H1 (cell line): ENCODE results near the gene NME1. TPM values are rescaled to one million over a fixed set of nuclear protein-coding genes. Genes with fewer than 3 reads are reported as not detected.

Experiments used
- ATF2 ChIP-seq: IDR thresholded peaks from 2 replicates; pipeline ENCODE4 v1.6.1; 2012; ENCODE audit warnings: low read length, inconsistent platforms
- CEBPB ChIP-seq: IDR thresholded peaks from 2 replicates; pipeline ENCODE4 v1.6.1; 2012; ENCODE audit warnings: low read depth, low read length
- PHF8 ChIP-seq: fragments of 200-600 bp; sonication (generic); conservative IDR thresholded peaks from 2 replicates; pipeline ENCODE4 v1.7.1; 2012; ENCODE audit warnings: low read depth, mild to moderate bottlenecking, inconsistent platforms, low read length, moderate library complexity
- RAD21 ChIP-seq, 2 experiments: IDR thresholded peaks in 1 of 2; conservative IDR thresholded peaks in 1 of 2; 2 replicates each; pipeline ENCODE4 v1.6.1; 2011; ENCODE audit warnings: low read depth in 2 of 2, low read length in 2 of 2, improper control_type of control experiment in 1 of 2, inconsistent platforms in 1 of 2, mild to moderate bottlenecking in 1 of 2, moderate library complexity in 1 of 2
- SUZ12 ChIP-seq: fragments of 200-600 bp; sonication (generic); IDR thresholded peaks from 2 replicates; pipeline ENCODE4 v1.6.1; 2012; ENCODE audit warnings: mild to moderate bottlenecking, inconsistent platforms, low read length, moderate library complexity, mixed read lengths
- YY1 ChIP-seq: IDR thresholded peaks from 2 replicates; pipeline ENCODE4 v1.6.1; 2011; ENCODE audit warnings: low read depth, mild to moderate bottlenecking, low read length
- ZNF274 ChIP-seq: IDR thresholded peaks from 2 replicates; pipeline ENCODE4 v1.7.0; 2012; ENCODE audit warnings: low read length, borderline replicate concordance; ENCODE audit errors: extremely low read depth
- polyA plus RNA-seq, 7 experiments: library from polyadenylated mRNA; depleted of rRNA in 3 of 7; stranded (reverse) in 5 of 7; unstranded in 2 of 7; fragments of >200 nt in 5 of 7; fragments of 200-250 nt in 2 of 7; gene quantifications; 1 replicate in 5 of 7; 2 replicates in 1 of 7; 4 replicates in 1 of 7; pipeline versions ENCODE4 v1.2.1 to v1.2.3, GENCODE V29; 2011 to 2013; ENCODE audit warnings: missing spikeins in 2 of 7, mixed read lengths in 2 of 7
- total RNA-seq: library from RNA; stranded (reverse); fragmentation: NEBNext Ultra II Directional; extraction: Animal tissue kit (Norgen Biotek cat#: 25700); gene quantifications from 2 replicates; pipeline ENCODE4 v1.2.1, GENCODE V29; 2021

NME1 gene
- total and polyA plus RNA-seq, 2 of the 8 experiments (the other 6 are each of a cell fraction or from before 2014, with no cell fraction given) = 307 to 380 TPM

DNA sequence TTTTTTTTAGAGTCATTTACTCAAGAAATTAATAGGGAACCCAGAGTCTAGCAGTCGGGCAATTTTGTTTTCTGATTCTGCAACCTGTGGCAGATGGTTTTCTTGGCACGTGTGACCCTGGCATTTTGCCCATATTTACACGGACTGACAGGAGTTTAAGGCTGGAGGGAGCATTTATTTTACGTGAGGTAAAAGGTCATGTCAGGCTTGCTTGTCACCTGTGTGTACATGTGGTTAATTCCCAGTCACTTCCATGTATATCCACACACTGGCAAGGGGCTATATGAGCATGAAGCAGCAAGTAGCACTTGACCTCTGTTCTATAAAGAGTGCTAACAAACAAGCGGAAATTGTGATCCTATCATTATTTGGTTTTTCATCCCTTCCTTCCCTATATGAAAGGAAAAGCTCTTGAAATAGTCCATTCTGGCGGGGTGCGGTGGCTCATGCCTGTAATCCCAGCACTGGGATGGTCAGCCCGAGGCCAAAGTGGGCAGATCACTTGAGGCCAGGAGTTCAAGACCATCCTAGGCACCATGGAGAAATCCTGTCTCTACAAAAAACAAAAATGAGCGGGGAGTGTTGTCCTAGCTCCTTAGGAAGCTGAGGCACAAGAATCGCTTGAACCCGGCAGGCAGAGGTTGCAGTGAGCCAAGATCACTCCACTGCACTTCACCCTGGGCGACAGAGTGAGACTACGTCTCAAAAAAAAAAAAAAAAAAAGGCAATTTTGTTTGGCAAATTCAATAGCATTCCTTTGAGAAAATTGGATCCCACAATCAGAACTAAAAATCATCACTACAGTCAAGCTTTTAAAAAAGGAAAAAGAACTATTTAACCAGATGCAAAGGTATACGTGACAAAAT is 34.8 kb upstream of the NME1 start (continued):
- TF ChIP-seq ATF2 (no peak), CEBPB (no peak), YY1 (no peak), SUZ12 (no peak), PHF8 (no peak), RAD21 (IDR thresholded peaks at IDR 0.05 in 1 of 2, conservative IDR thresholded peaks at IDR 0.05 in 1 of 2; ENCODE audit: low read depth in 2 of 2, low read length in 2 of 2) (no peak), ZNF274 (no peak)
- TF ChIP-seq, all 59 proteins: peak for 0
